Heart left ventricle (tissue), 13 donors: ENCODE results near the gene RPAP3.

Experiments used
- POLR2A ChIP-seq, 2 donors: fragments of 450-650 bp; IDR thresholded peaks; one replicate each; pipeline ENCODE4 v1.6.1; 2017; ENCODE audit warnings: antibody characterized with exemption in 2 of 2, mild to moderate bottlenecking in 2 of 2, moderate library complexity in 2 of 2
- TF ChIP-seq, protein P1 (sequence below), 12 donors: fragments of 200-600 bp; sonication (generic) in 4 of 12; IDR thresholded peaks; one replicate each; pipeline versions ENCODE4 v1.5.0 to v1.8.0; 2018 to 2022; ENCODE audit warnings: antibody characterized with exemption in 12 of 12, mild to moderate bottlenecking in 5 of 12
- donor health status: ischemic (EF 13 %, LVEDD 7.1; RV severe dilation, severe dysfunction).
- donor health status: DM: no; HTN: yes; CAD: no.
- donor health status: DM: no; HTN: no; CAD: no.
- donor health status: ischemic (EF 25% LVEDD 6.9; RV normal size, moderate dysfunction).
- donor health status: ischemic (EF 25% LVEDD 5.7; RV mildly dilated, moderate dysfunction).
- donor health status: ischemic (EF 35%, LVEDD 5.7; RV mildly dilated, moderate dysfunction).
- donor health status: nonischemic (EF 11% LVEDD 7.7; RV severe dilation, severe dysfunction).
- donor health status: DM: yes; HTN: yes; CAD: no.
- donor health status: PGD.
- donor health status: ischemic (EF 29% LVEDD 5.4; RV normal size, mild dysfunction).
- donor health status: nonischemic (EF 23%, LVEDD 6.1; RV moderate dilation, normal function).

- TF ChIP-seq, protein P1, sequence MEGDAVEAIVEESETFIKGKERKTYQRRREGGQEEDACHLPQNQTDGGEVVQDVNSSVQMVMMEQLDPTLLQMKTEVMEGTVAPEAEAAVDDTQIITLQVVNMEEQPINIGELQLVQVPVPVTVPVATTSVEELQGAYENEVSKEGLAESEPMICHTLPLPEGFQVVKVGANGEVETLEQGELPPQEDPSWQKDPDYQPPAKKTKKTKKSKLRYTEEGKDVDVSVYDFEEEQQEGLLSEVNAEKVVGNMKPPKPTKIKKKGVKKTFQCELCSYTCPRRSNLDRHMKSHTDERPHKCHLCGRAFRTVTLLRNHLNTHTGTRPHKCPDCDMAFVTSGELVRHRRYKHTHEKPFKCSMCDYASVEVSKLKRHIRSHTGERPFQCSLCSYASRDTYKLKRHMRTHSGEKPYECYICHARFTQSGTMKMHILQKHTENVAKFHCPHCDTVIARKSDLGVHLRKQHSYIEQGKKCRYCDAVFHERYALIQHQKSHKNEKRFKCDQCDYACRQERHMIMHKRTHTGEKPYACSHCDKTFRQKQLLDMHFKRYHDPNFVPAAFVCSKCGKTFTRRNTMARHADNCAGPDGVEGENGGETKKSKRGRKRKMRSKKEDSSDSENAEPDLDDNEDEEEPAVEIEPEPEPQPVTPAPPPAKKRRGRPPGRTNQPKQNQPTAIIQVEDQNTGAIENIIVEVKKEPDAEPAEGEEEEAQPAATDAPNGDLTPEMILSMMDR (IDR thresholded peaks at IDR 0.05), result no peak
- no peak for TF ChIP-seq POLR2A (IDR thresholded peaks at IDR 0.05)
Measured at GRCh38 chr12:47730341-47730744, 24.5 kb upstream of the RPAP3 start.
